ENCODE data around the gene ZBTB11.
"Not testable (repeated sequence)": the region's sequence is repeated elsewhere in the genome, so short reads cannot be mapped to it uniquely, and the experiment has no call there.

The ZBTB11 gene

DNA sequence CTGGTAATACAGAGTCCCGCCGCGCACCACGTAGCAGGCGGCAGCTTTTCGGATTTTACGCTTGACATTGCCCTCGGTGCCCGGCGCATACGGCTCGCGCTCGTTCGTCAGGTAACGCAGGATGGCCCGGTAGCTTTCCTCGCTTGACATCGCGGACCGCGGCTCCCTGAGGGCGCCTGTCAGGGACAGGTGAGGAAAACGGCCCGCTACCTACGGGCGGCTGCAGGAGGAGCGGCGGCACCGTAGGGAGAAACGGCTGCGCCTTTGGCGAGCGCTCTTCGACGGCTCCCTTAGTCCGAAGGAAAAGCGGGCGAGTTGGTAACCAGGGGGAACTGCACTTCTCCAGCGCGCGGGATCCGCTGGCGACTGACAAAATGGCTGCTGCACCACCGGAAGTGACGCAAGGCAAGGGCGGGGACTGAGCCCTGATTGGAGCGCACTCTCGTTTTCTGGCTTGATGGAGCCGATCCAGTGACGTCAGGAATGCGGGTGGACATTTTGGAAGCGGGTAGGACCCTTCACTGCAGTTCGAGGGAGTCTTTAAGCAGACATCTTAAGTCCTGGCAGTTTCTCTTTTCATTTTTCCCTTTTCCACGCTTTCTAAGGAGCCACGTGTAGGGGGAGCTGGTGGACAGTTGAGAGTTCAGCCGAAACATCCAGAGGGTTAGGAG is at the start of gene ZBTB11:
TSS of gene ZBTB11 (minus strand) at position 368 of the 671 bp plus-strand sequence. CDS start at position 150, 218 bp downstream.
- DNase-seq (ENCODE audit: low read depth), result peak; percentile 99

GRCh38 chr3:101725890-101726275 is 49.0 kb upstream of the ZBTB11 start:
- no peak for DNase-seq (ENCODE audit: low read depth)

DNA sequence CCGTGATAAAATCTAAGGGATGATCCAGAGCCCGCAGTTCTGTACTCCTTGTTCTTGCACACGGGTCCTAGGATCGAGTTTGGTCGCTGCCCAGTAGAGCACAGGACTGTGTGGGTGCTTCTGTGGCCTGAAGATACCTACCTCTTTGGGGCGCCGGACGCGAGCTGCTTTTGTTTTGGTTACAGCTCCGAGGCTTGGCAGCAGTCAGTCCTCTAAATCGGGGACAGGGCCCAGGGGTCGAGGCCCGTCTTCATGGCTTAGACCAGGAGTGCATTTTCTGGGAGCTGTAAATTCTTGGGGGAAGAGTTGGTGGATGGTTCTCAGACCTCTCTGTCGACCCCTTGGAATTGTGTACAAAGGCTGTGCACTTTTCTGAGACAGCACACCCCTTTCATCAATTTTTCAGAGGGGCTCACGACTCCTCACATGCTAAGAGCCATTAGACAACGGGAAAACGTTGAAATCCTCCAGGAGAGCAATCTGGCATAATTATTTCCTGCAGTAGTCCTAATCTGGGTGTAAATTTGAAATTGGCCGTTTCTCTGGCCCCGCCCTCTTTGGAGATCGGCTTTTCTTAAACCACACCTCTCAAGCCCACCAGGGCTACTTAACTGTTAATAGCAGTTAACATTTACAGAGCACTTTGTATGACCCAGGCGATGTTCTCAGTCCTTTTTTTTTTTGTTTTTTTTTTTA is 48.4 kb upstream of the ZBTB11 start:
- DNase-seq (ENCODE audit: low read depth), result peak; percentile 11

DNA sequence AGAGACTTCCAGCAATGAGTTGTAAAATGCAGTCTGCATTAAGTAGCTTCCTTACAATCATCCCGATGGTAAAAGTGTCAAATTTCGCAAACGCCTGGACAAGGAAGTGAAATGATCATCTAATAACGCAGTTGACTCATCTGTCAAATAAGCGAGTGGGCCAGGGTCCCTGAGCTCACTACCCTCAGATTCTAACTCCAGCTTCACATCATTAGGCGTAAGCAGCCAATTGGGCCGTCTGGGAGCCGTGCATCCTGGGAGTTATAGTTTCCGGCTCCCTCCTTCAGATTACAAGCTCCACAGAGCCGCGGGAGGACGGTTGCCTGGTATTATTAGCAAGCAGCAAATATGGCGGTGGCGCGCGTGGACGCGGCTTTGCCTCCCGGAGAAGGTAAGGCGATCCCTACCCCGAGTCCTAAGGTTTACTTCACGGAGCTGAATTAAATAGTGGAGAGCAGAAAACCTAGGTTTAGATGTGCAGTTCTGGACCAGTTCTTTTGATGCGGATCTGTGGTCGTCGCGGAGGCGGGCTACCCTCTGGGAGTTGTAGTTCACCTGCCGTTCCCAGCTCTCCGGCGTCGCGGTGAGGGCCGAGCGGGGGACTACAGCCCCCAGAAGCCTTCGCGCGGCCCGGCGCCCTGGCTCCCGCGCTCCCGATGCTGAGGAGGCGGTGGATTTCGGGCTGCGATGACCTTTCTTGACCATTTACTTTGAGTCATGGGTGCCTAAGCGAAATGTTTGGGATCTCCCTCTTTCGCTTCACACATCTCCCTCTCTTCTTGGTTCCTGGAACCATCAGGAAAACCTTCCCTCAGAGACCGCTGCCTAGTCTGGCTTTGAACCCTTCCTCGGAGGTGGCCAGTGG is 47.6 kb upstream of the ZBTB11 start, which contains the start of gene CEP97:
TSS of gene CEP97 (plus strand) at position 286 of the 865 bp plus-strand sequence. CDS start at position 349, 63 bp downstream.
- DNase-seq (ENCODE audit: low read depth), result peak; percentile 85

GRCh38 chr3:101722394-101723173 is 45.7 kb upstream of the ZBTB11 start:
- DNase-seq (ENCODE audit: low read depth), result no peak

GRCh38 chr3:101720851-101721840 is 44.2 kb upstream of the ZBTB11 start:
- DNase-seq (ENCODE audit: low read depth), result no peak

DNA sequence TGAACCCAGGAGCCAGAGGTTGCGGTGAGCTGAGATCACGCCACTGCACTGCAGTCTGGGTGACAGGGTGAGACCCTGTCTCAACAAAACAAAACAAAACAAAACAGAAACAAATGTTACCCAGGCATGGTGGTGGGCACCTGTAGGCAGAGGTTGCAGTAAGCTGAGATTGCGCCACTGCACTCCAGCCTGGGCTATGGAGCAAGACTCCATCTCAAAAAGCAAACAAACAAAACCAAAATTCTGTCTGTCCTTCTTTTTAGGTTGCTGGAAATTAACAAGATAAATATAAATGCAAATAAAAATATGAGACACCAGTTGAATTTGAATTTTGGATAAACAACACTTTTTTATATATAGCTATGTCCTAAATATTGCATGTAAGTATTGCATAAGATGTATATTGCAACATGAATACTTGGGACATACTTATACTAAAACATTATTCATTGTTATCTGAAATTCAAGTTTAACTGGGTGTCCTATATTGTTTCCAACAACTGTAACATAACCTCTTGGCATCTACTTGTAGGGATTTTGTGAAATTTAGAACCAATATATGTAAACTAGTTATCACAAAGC is 42.8 kb upstream of the ZBTB11 start:
- DNase-seq (ENCODE audit: low read depth), result no peak

GRCh38 chr3:101718455-101718854 is 41.5 kb upstream of the ZBTB11 start:
- DNase-seq (ENCODE audit: low read depth), result no peak

GRCh38 chr3:101709126-101709525 is 32.2 kb upstream of the ZBTB11 start:
- no peak for DNase-seq (ENCODE audit: low read depth)

DNA sequence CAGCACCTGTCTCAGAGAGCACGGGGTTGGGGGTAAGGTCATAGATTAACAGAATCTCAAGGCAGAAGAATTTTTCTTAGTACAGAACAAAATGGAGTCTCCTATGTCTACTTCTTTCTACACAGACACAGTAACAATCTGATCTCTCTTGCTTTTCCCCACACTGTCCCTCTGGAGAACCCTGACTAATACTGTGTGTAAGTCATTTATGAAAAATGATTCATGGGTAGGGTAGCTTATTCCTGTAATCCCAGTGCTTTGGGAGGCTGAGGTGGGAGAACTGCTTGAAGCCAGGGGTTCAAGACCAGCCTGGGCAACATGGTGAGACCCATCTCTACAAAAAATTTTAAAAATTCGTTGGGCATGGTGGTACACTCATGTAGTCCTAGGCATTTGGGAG is 27.7 kb upstream of the ZBTB11 start:
- DNase-seq (ENCODE audit: low read depth), result not testable (repeated sequence)

DNA sequence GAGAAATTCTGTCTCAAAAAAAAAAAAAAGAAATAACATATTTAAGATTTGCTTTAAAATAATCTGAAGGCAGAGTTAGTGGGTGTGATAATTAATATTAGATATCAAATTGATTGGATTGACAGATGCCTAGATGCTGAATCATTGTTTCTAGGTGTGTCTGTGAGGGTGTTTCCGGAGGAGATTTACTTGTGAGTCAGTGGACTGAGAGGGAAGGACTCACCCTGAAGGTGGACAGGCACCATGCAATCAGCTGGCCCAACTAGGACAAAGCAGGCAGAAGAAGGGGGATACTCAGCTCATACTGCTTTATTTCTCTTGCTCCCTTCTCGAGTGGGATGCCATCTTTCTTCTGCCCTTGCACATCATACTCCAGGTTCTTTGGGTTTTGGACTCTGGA is 26.2 kb upstream of the ZBTB11 start:
- DNase-seq (ENCODE audit: low read depth), result no peak

DNA sequence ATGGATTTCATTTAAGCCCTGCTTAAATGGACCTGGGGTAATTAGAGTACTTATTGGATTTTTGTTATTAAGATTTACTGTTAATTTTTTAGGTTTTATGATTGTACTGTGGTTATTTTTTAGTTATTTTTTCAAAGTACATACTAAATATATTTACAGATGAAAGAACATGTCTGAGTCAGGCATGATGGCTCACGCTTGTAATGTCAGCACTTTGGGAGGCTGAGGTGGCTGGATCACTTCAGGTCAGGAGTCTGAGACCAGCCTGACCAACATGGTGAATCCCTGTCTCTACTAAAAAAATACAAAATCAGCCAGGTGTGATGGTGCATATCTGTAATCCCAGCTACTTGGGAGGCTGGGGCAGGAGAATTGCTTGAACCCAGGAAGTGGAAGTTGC is 25.8 kb upstream of the ZBTB11 start:
- no peak for DNase-seq (ENCODE audit: low read depth)

DNA sequence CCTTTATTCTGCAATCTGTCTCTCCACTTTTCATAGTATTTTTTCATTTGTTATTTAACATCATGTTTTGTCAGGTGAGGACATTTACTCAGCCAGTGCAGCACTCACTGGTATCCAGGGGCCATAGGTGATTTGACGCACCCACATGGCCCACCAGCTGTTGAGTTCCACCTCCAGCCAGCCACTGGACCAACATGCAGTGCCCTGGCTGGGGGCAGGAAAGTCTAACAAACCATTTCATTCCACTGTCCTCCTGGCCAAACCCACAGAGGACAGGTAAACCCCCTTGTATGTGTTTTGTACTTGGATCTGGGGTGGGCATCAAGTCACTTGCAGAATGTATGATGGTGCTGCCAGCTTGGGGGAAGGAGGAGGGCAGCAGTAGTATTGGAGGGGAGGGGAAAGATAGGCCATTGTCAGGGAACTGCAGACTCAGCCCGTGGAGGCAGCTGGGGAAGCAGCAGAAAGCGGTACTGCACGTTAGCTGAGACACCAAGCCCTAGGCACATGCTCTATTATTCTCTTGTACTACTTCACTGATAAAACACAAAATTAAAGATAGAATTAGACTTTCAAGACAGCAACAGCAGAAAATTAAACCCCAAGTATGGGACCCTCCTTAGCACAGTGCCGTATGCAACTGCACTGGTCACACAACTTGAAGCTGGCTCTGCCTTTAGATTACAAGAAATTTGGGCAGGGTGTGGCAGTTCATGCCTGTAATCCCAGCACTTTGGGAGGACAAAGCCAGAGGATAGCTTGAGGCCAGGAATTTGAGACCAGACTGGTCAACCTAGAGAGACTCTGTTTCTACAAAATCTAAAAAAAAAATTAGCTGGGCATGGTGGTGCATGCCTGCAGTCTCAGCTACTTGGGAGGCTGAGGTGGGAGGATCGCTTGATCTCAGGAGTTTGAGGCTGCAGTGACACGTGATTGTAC is 25.0 kb upstream of the ZBTB11 start:
- DNase-seq (ENCODE audit: low read depth), result no peak

DNA sequence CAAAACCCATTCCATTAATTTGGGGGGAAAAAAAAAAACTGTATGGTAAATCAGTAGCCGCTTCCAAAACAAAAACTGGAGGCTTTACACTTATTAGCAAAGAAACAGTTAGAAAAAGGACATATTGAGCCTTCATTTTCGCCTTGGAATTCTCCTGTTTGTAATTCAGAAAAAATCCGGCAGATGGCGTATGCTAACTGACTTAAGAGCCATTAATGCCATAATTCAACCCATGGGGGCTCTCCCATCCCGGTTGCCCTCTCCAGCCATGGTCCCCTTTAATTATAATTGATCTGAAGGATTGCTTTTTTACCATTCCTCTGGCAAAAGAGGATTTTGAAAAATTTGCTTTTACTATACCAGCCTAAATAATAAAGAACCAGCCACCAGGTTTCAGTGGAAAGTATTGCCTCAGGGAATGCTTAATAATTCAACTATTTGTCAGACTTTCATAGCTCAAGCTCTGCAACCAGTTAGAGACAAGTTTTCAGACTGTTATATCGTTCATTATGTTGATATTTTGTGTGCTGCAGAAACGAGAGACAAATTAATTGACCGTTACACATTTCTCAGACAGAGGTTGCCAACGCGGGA is 18.9 kb upstream of the ZBTB11 start:
- no peak for DNase-seq (ENCODE audit: low read depth)

GRCh38 chr3:101694836-101695235 is 17.9 kb upstream of the ZBTB11 start:
- not testable (repeated sequence) for DNase-seq (ENCODE audit: low read depth)

GRCh38 chr3:101693540-101693939 is 16.6 kb upstream of the ZBTB11 start:
- not testable (repeated sequence) for DNase-seq (ENCODE audit: low read depth)

- DNase-seq (ENCODE audit: low read depth), result not testable (repeated sequence)
Measured at GRCh38 chr3:101691685-101692671, 15.0 kb upstream of the ZBTB11 start.
